GM12878 (cell line): ENCODE measurements around the gene CD99. TPM values are rescaled to one million over a fixed set of nuclear protein-coding genes. Genes with fewer than 3 reads are reported as not detected.

Source experiments
- ATAC-seq: fragments of 200-7000 bp; cut with Tn5 transposase; 3 replicates; pipeline ENCODE4 v1.9.1; 2020; ENCODE audit warnings: mild to moderate bottlenecking, moderate library complexity
- BruUV-seq: library from RNA; stranded (reverse); fragments of 400-500 nt; replicated peaks from 2 replicates; lab custom pipeline; 2021; lab: Mats Ljungman, UMichigan
- CTCF ChIA-PET: fragments of 300-600 bp; sonication (Branson Sonifier 250); formaldehyde crosslinking; extraction: SDS; loops from one replicate; lab custom pipeline; 2021; ENCODE audit warnings: inconsistent platforms; lab: Yijun Ruan, JAX
- POLR2A ChIA-PET: fragments of 350-600 bp; formaldehyde crosslinking; extraction: SDS; loops from one replicate; lab custom pipeline; 2021; ENCODE audit warnings: inconsistent platforms; lab: Charles Lee
- RAD21 ChIA-PET: fragments of 300-600 bp; sonication (Branson Sonifier 250); formaldehyde crosslinking; loops from one replicate; lab custom pipeline; 2023; ENCODE audit warnings: antibody characterized with exemption; ENCODE audit not compliant: unreplicated experiment; lab: Charles Lee
- SMC1A ChIA-PET: fragments of 300-600 bp; sonication (Branson Sonifier 250); formaldehyde crosslinking; loops from one replicate; lab custom pipeline; 2023; ENCODE audit not compliant: unreplicated experiment, uncharacterized antibody; lab: Charles Lee
- DNase-seq: peaks from one replicate; pipeline ENCODE4 v3.0.0-alpha.2; 2011; ENCODE audit warnings: low read depth, low spot score
- FAIRE-seq: peaks from 3 replicates; lab custom pipeline; 2011; peaks lifted over from hg19 to GRCh38; lab: Jason Lieb, UNC
- H2AFZ ChIP-seq: 2 replicates; pipeline ENCODE4 v1.6.0; 2011; ENCODE audit warnings: low read depth, low read length, control low read depth; ENCODE audit not compliant: control insufficient read depth
- H3K27ac ChIP-seq: 2 replicates; pipeline ENCODE4 v1.5.1; 2011; ENCODE audit warnings: control low read depth; ENCODE audit not compliant: control insufficient read depth, insufficient read depth
- H3K27me3 ChIP-seq, 2 experiments: replicated peaks in 1 of 2; 2 replicates each; pipeline versions ENCODE4 v1.6.0 to v1.6.1; 2011; ENCODE audit warnings: low read length in 1 of 2; ENCODE audit not compliant: control insufficient read depth in 2 of 2, insufficient read depth in 2 of 2
- H3K36me3 ChIP-seq, 2 experiments: 2 replicates each; pipeline ENCODE4 v1.5.1; 2011; ENCODE audit warnings: low read length in 1 of 2; ENCODE audit not compliant: control insufficient read depth in 2 of 2, insufficient read depth in 2 of 2
- H3K4me1 ChIP-seq: 2 replicates; pipeline ENCODE4 v1.6.1; 2011; ENCODE audit warnings: mild to moderate bottlenecking, low read length, moderate library complexity, mixed read lengths; ENCODE audit not compliant: control insufficient read depth, insufficient read depth
- H3K4me2 ChIP-seq: 2 replicates; pipeline ENCODE4 v1.6.0; 2011; ENCODE audit warnings: control low read depth; ENCODE audit not compliant: control insufficient read depth, insufficient read depth
- H3K4me3 ChIP-seq: fragments of 200-600 bp; sonication (generic); 2 replicates; pipeline ENCODE4 v1.5.1; 2016
- H3K79me2 ChIP-seq: 2 replicates; pipeline ENCODE4 v1.6.0; 2011; ENCODE audit warnings: low read length; ENCODE audit not compliant: control insufficient read depth, insufficient read depth
- H3K9ac ChIP-seq: 2 replicates; pipeline ENCODE4 v1.8.0; 2011; ENCODE audit warnings: low read length, control low read depth, mixed read lengths; ENCODE audit not compliant: control insufficient read depth, insufficient read depth
- H3K9me3 ChIP-seq: replicated peaks from 3 replicates; pipeline ENCODE4 v1.5.1; 2011; ENCODE audit warnings: mild to moderate bottlenecking, low read length; ENCODE audit not compliant: control insufficient read depth, insufficient read depth
- H4K20me1 ChIP-seq: 2 replicates; pipeline ENCODE4 v1.6.0; 2011; ENCODE audit not compliant: control insufficient read depth, insufficient read depth
- EP300 ChIP-seq, 2 experiments: fragments of 150-350 bp in 1 of 2; IDR thresholded peaks; 2 replicates each; pipeline ENCODE4 v1.6.1; 2011 to 2012; ENCODE audit warnings: low read depth in 2 of 2, low read length in 2 of 2, borderline replicate concordance in 1 of 2, improper control_type of control experiment in 1 of 2, inconsistent platforms in 1 of 2; ENCODE audit not compliant: control insufficient read depth in 1 of 2
- MTA3 ChIP-seq: IDR thresholded peaks from 2 replicates; pipeline ENCODE4 v1.6.1; 2012; ENCODE audit warnings: low read length, inconsistent platforms, borderline replicate concordance
- NFIC ChIP-seq: IDR thresholded peaks from 2 replicates; pipeline ENCODE4 v1.6.1; 2012; ENCODE audit warnings: low read depth, mild to moderate bottlenecking, inconsistent platforms, low read length, moderate library complexity
- NFXL1 ChIP-seq: fragments of 450-650 bp; IDR thresholded peaks from 2 replicates; pipeline ENCODE4 v1.6.1; 2017; ENCODE audit warnings: antibody characterized with exemption, mild to moderate bottlenecking, borderline replicate concordance
- POLR2AphosphoS2 ChIP-seq: IDR thresholded peaks from 2 replicates; pipeline ENCODE4 v1.6.1; 2011; ENCODE audit warnings: low read depth, mild to moderate bottlenecking, low read length, improper control_type of control experiment, moderate library complexity
- POLR2AphosphoS5 ChIP-seq: IDR thresholded peaks from 2 replicates; pipeline ENCODE4 v1.6.1; 2011; ENCODE audit warnings: mild to moderate bottlenecking, low read length, inconsistent platforms
- SPI1 ChIP-seq: IDR thresholded peaks from 2 replicates; pipeline ENCODE4 v1.6.1; 2011; ENCODE audit warnings: low read depth, mild to moderate bottlenecking, low read length, moderate library complexity, borderline replicate concordance; ENCODE audit not compliant: insufficient read depth
- STAT1 ChIP-seq: fragments of 450-650 bp; conservative IDR thresholded peaks from 2 replicates; pipeline ENCODE4 v1.6.1; 2014; ENCODE audit warnings: antibody characterized with exemption, mild to moderate bottlenecking
- ZNF384 ChIP-seq: IDR thresholded peaks from 2 replicates; pipeline ENCODE4 v1.6.1; 2012; ENCODE audit warnings: low read depth, mild to moderate bottlenecking, low read length, improper control_type of control experiment, borderline replicate concordance
- ZNF687 ChIP-seq: fragments of 450-650 bp; IDR thresholded peaks from 2 replicates; pipeline ENCODE4 v1.6.1; 2017; ENCODE audit warnings: mild to moderate bottlenecking, moderate library complexity
- WGBS: methylation state at CpG from one replicate; pipeline ENCODE4 v1.1.6; 2016; ENCODE audit warnings: low lambda C conversion rate; ENCODE audit not compliant: insufficient replicate concordance, insufficient coverage; ENCODE audit errors: missing lambda C conversion rate; 5-methylcytosine and 5-hydroxymethylcytosine counted together
- in situ Hi-C: fragments of 300-500 bp; cut with MboI; formaldehyde crosslinking; loops from 9 replicates; pipeline ENCODE4 v1.14.3; 2018; ENCODE audit warnings: mixed read lengths
- intact Hi-C: fragments of 100-400 bp; cut with micrococcal nuclease; formaldehyde crosslinking; loops from one replicate; pipeline ENCODE4 v1.14.2; 2022; ENCODE audit not compliant: unreplicated experiment
- polyA plus RNA-seq, 11 experiments: library from polyadenylated mRNA; depleted of rRNA in 4 of 11; unstranded in 6 of 11; stranded (reverse) in 5 of 11; fragments of >200 nt; fragmentation: Nextera tagmentation in 4 of 11; fragmentation: Illumina TruSeq in 1 of 11; extraction: Ambion mirVana in 4 of 11; extraction: Trizol in 1 of 11; gene quantifications; 1 replicate in 1 of 11; 2 replicates in 10 of 11; pipeline versions ENCODE4 v1.2.1 to v1.2.3, GENCODE V29; 2011 to 2016; ENCODE audit warnings: inconsistent platforms in 2 of 11, missing spikeins in 2 of 11, low read depth in 1 of 11
- total RNA-seq, 4 experiments: library from RNA; depleted of rRNA in 3 of 4; stranded (reverse); fragments of >200 nt in 3 of 4; fragmentation: Illumina TruSeq in 1 of 4; extraction: Trizol in 1 of 4; gene quantifications; 2 replicates each; pipeline versions ENCODE4 v1.2.1 to v1.2.3, GENCODE V29; 2013 to 2021

Gene CD99
- total and polyA plus RNA-seq, 10 of the 15 experiments (the other 5 are each of a cell fraction or from before 2014, with no cell fraction given) = 24.8 to 242 (median 158) TPM

GRCh38 chrX:2657532-2658113 lies 33.5 kb upstream of the CD99 start (continued):
- no peak for TF ChIP-seq ZNF687
- no peak for TF ChIP-seq MTA3
- no peak for TF ChIP-seq POLR2AphosphoS5
- no peak for TF ChIP-seq STAT1
- no peak for TF ChIP-seq POLR2AphosphoS2

- BruUV-seq = no TSS peak
- intact Hi-C loops (no loop called here), in situ Hi-C loops (no loop called here)
- Histone ChIP-seq H3K36me3 (no peaks in the 10 kb centered on the region), H3K79me2 (no peaks in the 10 kb centered on the region), H3K4me1 (no peaks in the 10 kb centered on the region), H3K9ac (no peak overlapping the region), H3K4me3 (no peak overlapping the region), H3K27me3 (no peaks in the 10 kb centered on the region), H3K4me2 (no peak overlapping the region), H3K27ac (no peak overlapping the region), H4K20me1 (no peaks in the 10 kb centered on the region), H2AFZ (0 out of 2 replicates have a peak overlapping the region, but pooled peaks have one; percentile 4), H3K9me3 (no peaks in the 10 kb centered on the region)
- DNase-seq (no peak), ATAC-seq (peak; percentile 65), FAIRE-seq (no peak)
- SMC1A ChIA-PET = no interaction called here
- POLR2A ChIA-PET = no interaction called here
- TF ChIP-seq ZNF384 = 0 out of 2 replicates have a peak, but pooled peaks have one; percentile 17
- no peak for TF ChIP-seq NFIC
- TF ChIP-seq EP300 (IDR thresholded peaks at IDR 0.05; ENCODE audit: borderline replicate concordance in 1 of 2, control insufficient read depth in 1 of 2, low read depth in 2 of 2, low read length in 2 of 2) = 0 out of 4 replicates have a peak, but pooled peaks of 1 of the 2 experiments have one; percentile 31
- peak; percentile 86 for TF ChIP-seq SPI1
- TF ChIP-seq NFXL1 = no peak
- 44% methylated on average over 5 of the region's 5 CpGs for WGBS
- RAD21 ChIA-PET = no interaction called here
- CTCF ChIA-PET = no interaction called here
These were observed 32.4 kb upstream of the CD99 start for GRCh38 chrX:2658585-2659292.
